ENCODE results near the gene LIN7A.

GRCh38 chr12:80884651-80885050, 53.1 kb downstream of the LIN7A start:
- TF ChIP-seq CTCF (IDR thresholded peaks at IDR 0.05; ENCODE audit: borderline replicate concordance, extremely low read depth, low read length, poor library complexity, severe bottlenecking) (no peak), EZH2 (IDR thresholded peaks at IDR 0.05; ENCODE audit: borderline replicate concordance, low read depth, low read length, severe bottlenecking) (no peak)
